Adipocyte (in vitro differentiated cells): ENCODE measurements around the gene EIF3K.
"Not testable (repeated sequence)": the region's sequence is repeated elsewhere in the genome, so short reads cannot be mapped to it uniquely, and the experiment has no call there.

Experiments
- DNase-seq: peaks from one replicate; pipeline ENCODE4 v3.0.0-alpha.2; 2015; ENCODE audit warnings: low read depth
- H3K27me3 ChIP-seq: replicated peaks from 2 replicates; pipeline ENCODE4 v1.7.0; 2013; ENCODE audit warnings: mild to moderate bottlenecking, low read length, moderate library complexity; ENCODE audit not compliant: control insufficient read depth, insufficient read depth
- H3K36me3 ChIP-seq: 2 replicates; pipeline ENCODE4 v1.7.0; 2013; ENCODE audit warnings: low read length, mild to moderate bottlenecking, moderate library complexity; ENCODE audit not compliant: control insufficient read depth, insufficient read depth, severe bottlenecking
- H3K4me1 ChIP-seq: 2 replicates; pipeline ENCODE4 v1.7.0; 2013; ENCODE audit warnings: mild to moderate bottlenecking, low read length, moderate library complexity; ENCODE audit not compliant: control insufficient read depth, insufficient read depth
- H3K4me3 ChIP-seq: 2 replicates; pipeline ENCODE4 v1.7.0; 2013; ENCODE audit warnings: mild to moderate bottlenecking, low read length, moderate library complexity
- H3K9ac ChIP-seq: 2 replicates; pipeline ENCODE4 v1.7.0; 2013; ENCODE audit warnings: mild to moderate bottlenecking, low read length, moderate library complexity
- H3K9me3 ChIP-seq: 2 replicates; pipeline ENCODE4 v1.7.0; 2013; ENCODE audit warnings: mild to moderate bottlenecking, low read length, moderate library complexity; ENCODE audit not compliant: control insufficient read depth

EIF3K gene

GRCh38 chr19:38619361-38620174, 580 bp downstream of the EIF3K start:
- Histone ChIP-seq H3K4me3 (peak overlapping the region; percentile 90), H3K27me3 (no peaks in the 10 kb centered on the region)

GRCh38 chr19:38624822-38625221, 5.8 kb downstream of the EIF3K start:
- Histone ChIP-seq H3K27me3 (no peaks in the 10 kb centered on the region), H3K4me3 (no peak overlapping the region), H3K36me3 (peaks cover 86% of the 10 kb centered on the region), H3K9me3 (no peaks in the 10 kb centered on the region), H3K4me1 (peaks cover 6% of the 10 kb centered on the region), H3K9ac (no peak overlapping the region)
- no peak for DNase-seq

More at GRCh38 chr19:38619361-38620174, 580 bp downstream of the EIF3K start:
- H3K36me3 ChIP-seq = peaks cover 35% of the 10 kb centered on the region
- no peaks in the 10 kb centered on the region for H3K9me3 ChIP-seq
- H3K9ac ChIP-seq = peak overlapping the region; percentile 97
- no peak for DNase-seq
- H3K4me1 ChIP-seq = peaks cover 16% of the 10 kb centered on the region

- H3K4me3 ChIP-seq = no peak overlapping the region
- H3K36me3 ChIP-seq = peaks cover 86% of the 10 kb centered on the region
- H3K9me3 ChIP-seq = no peaks in the 10 kb centered on the region
- DNase-seq = no peak
- no peaks in the 10 kb centered on the region for H3K27me3 ChIP-seq
- H3K4me1 ChIP-seq = no peaks in the 10 kb centered on the region
- H3K9ac ChIP-seq = no peak overlapping the region
Observed at GRCh38 chr19:38626401-38626800, 7.4 kb downstream of the EIF3K start.

- Histone ChIP-seq H3K4me3 (no peak overlapping the region), H3K9ac (no peak overlapping the region), H3K36me3 (peaks cover 72% of the 10 kb centered on the region), H3K9me3 (no peaks in the 10 kb centered on the region), H3K27me3 (no peaks in the 10 kb centered on the region), H3K4me1 (no peaks in the 10 kb centered on the region)
- no peak for DNase-seq
Observed at GRCh38 chr19:38629568-38629967, 10.6 kb downstream of the EIF3K start.

- not testable (repeated sequence) for H3K9ac ChIP-seq, DNase-seq, H3K27me3 ChIP-seq, H3K4me1 ChIP-seq, H3K9me3 ChIP-seq, H3K4me3 ChIP-seq
- peaks cover 68% of the 10 kb centered on the region for H3K36me3 ChIP-seq
Observed at GRCh38 chr19:38631301-38631700, 12.3 kb downstream of the EIF3K start.

GRCh38 chr19:38631811-38632475, 13.0 kb downstream of the EIF3K start:
- H3K36me3 ChIP-seq = peaks cover 66% of the 10 kb centered on the region
- H3K27me3 ChIP-seq, H3K9ac ChIP-seq, H3K4me1 ChIP-seq, H3K9me3 ChIP-seq, H3K4me3 ChIP-seq, DNase-seq: not testable (repeated sequence)

GRCh38 chr19:38632476-38633213, 13.7 kb downstream of the EIF3K start:
- Histone ChIP-seq H3K4me1 (no peaks in the 10 kb centered on the region), H3K9me3 (no peaks in the 10 kb centered on the region), H3K4me3 (no peak overlapping the region), H3K9ac (no peak overlapping the region), H3K36me3 (peaks cover 59% of the 10 kb centered on the region), H3K27me3 (no peaks in the 10 kb centered on the region)
- DNase-seq = no peak

GRCh38 chr19:38634757-38635482, 15.9 kb downstream of the EIF3K start:
- no peaks in the 10 kb centered on the region for H3K9me3 ChIP-seq
- no peaks in the 10 kb centered on the region for H3K27me3 ChIP-seq
- H3K4me3 ChIP-seq = no peak overlapping the region
- H3K9ac ChIP-seq = no peak overlapping the region
- DNase-seq = peak; percentile 88
- H3K36me3 ChIP-seq = peaks cover 38% of the 10 kb centered on the region
- H3K4me1 ChIP-seq = no peaks in the 10 kb centered on the region

GRCh38 chr19:38635483-38636399, 16.8 kb downstream of the EIF3K start:
- H3K4me1 ChIP-seq = no peaks in the 10 kb centered on the region
- no peak for DNase-seq

GRCh38 chr19:38638461-38638860, 19.5 kb downstream of the EIF3K start:
- Histone ChIP-seq H3K36me3 (peaks cover 18% of the 10 kb centered on the region), H3K9ac (no peak overlapping the region), H3K4me1 (no peaks in the 10 kb centered on the region), H3K9me3 (no peaks in the 10 kb centered on the region), H3K4me3 (no peak overlapping the region), H3K27me3 (no peaks in the 10 kb centered on the region)
- DNase-seq = no peak

More at GRCh38 chr19:38635483-38636399, 16.8 kb downstream of the EIF3K start:
- Histone ChIP-seq H3K27me3 (no peaks in the 10 kb centered on the region), H3K9ac (no peak overlapping the region), H3K4me3 (no peak overlapping the region), H3K36me3 (peaks cover 32% of the 10 kb centered on the region), H3K9me3 (no peaks in the 10 kb centered on the region)
